C4-2B (cell line): Measurements from ENCODE around the gene SCN5A.

ENCODE experiments used
- H3K27ac ChIP-seq: fragments of 450-650 bp; 2 replicates; pipeline ENCODE4 v1.5.1; 2017
- ZFX ChIP-seq: fragments of 450-650 bp; IDR thresholded peaks from 2 replicates; pipeline ENCODE4 v1.6.1; 2017
- TF ChIP-seq, protein P1 (sequence below): fragments of 450-650 bp; conservative IDR thresholded peaks from 2 replicates; pipeline ENCODE4 v1.5.1; 2017; ENCODE audit warnings: mild to moderate bottlenecking

SCN5A gene

DNA sequence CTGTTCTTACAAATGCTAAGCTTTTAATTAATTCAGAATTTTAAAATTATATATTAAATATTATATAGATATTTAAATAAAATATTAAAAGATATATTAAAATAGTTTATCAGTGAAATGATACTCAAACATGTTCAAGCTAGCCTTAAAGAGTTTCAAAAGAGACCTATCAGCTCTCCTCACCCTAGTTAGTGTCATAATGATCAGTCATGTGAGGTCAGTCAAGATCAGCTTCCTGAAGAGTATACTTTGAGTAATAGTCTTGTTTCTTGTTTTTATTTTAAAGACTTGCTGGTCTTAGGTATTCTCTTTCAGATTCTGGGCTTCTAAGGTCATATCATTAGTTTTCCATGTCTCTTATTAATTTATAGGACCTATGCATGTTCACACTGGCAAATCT lies 138.9 kb downstream of the SCN5A start:
- TF ChIP-seq ZFX, result no peak
- TF ChIP-seq, protein P1, sequence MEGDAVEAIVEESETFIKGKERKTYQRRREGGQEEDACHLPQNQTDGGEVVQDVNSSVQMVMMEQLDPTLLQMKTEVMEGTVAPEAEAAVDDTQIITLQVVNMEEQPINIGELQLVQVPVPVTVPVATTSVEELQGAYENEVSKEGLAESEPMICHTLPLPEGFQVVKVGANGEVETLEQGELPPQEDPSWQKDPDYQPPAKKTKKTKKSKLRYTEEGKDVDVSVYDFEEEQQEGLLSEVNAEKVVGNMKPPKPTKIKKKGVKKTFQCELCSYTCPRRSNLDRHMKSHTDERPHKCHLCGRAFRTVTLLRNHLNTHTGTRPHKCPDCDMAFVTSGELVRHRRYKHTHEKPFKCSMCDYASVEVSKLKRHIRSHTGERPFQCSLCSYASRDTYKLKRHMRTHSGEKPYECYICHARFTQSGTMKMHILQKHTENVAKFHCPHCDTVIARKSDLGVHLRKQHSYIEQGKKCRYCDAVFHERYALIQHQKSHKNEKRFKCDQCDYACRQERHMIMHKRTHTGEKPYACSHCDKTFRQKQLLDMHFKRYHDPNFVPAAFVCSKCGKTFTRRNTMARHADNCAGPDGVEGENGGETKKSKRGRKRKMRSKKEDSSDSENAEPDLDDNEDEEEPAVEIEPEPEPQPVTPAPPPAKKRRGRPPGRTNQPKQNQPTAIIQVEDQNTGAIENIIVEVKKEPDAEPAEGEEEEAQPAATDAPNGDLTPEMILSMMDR, result no peak
- H3K27ac ChIP-seq, result no peak overlapping the region

DNA sequence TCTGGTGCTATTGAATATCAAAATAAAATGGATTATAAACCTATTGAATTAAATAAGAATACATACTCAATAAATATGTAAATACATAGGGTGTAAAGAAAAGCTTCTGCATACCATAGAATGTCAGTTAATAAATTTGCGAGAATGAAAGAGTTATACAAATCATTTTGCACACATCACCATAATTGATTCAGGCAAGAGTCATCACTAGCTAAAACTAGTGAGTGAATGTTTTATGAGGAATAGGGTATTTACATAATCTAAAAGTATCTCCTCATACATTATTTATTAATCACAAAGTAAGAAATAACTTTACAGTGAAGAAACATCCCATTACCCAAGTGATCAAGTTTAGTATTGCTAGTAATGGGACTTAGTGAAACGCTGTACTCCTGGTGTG lies 139.8 kb downstream of the SCN5A start:
- TF ChIP-seq, protein P1, result no peak
- TF ChIP-seq ZFX, result no peak

DNA sequence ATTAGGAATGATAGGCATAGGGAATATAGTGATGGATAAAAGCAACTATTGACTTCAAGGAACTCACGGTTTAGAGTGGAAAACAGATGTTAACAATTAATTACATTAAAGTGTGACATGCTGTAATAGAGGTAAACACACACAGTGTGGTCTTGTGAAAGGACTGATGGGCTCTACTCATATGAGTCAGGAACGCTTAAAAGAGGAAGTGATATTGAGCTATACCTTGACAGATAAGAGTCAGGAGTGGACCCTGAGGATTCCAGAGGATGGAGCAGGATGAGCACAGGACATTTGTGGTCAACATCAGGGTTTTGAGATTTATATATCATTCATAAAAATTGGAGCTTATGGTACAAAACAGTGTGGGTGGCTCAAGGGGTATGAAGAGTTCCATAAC lies 142.4 kb downstream of the SCN5A start:
- TF ChIP-seq, protein P1, result no peak
- no peak for TF ChIP-seq ZFX
- no peak overlapping the region for H3K27ac ChIP-seq

More for the DNA sequence above, 139.8 kb downstream of the SCN5A start:
- no peak overlapping the region for H3K27ac ChIP-seq

DNA sequence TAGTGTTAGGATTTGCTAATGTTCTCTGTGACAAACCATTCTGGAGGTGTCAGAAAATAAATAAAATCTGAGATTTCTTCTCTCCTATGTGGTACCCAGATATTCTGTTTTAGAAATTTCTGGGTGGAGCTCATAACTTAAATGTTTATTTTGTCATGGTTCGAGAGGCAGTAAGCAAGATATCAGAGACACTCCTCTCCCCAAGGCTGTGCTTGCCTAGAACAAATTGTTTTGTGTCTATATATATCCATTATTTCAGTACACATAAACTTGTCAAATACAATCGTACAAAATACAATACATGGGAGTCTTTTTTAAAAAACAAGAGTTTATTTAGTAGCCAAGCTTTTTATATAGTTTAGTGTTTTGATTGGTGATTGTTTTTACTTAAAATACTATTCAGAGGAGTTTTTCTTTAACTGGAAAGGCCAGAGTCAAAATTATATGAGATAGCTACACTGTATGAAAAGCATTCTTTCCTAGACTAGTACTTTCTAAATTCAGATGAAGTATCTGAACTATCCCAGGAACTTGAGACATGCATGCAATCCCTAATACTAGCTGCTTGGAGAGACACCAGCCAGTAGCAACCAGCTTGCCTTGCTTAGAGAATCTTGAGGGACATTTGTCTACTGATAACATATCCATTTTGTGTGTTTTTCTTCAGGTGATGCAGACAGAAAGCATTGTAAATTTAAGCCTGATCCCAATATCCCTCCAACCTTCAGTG lies 148.6 kb downstream of the SCN5A start:
- no peak for TF ChIP-seq ZFX
- TF ChIP-seq, protein P1, result no peak

More for the DNA sequence above, 148.6 kb downstream of the SCN5A start:
- no peak overlapping the region for H3K27ac ChIP-seq
